ENCODE results near the gene ATG4B. TPM values are rescaled to one million over a fixed set of nuclear protein-coding genes. Genes with fewer than 3 reads are reported as not detected.

The ATG4B gene
- total and polyA plus RNA-seq, 2 of the 4 experiments (the other 2 are of a cell fraction), result 113 to 146 TPM

DNA sequence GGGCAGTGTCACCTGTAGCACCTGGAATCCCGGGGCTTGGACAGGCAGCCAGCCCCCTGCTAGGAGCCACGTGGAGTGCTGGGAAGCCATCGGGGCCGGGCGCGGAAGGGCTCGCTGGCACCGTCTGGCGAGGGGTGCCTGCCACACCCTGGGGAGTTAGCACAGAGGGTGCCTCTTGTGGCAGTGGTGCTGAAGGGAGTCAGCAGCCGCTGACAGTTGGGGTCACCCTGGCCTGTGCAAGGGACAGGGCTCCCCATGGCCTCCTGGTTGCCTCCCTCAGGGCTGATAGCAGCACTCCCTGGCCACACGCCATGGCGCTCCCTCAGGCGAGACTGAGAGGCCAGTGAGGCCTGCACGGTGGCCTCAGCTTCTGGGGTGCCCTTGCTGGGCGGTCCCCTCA is 83.1 kb downstream of the ATG4B start:
- H3K27ac ChIP-seq (ENCODE audit: insufficient read depth, low read length), result no peak overlapping the region
- H2BK20ac ChIP-seq (ENCODE audit: low read depth, low read length), result no peak overlapping the region
- H3K27me3 ChIP-seq (ENCODE audit: control insufficient read depth, insufficient read depth, low read length), result no peaks in the 10 kb centered on the region
- H3K56ac ChIP-seq (ENCODE audit: extremely low read depth, insufficient read depth, low read length), result no peak overlapping the region
- no peak for DNase-seq
- intact Hi-C loops (cut with micrococcal nuclease), result no loop called here
- H3K18ac ChIP-seq (ENCODE audit: low read depth, low read length), result no peak overlapping the region
- H2BK15ac ChIP-seq (ENCODE audit: low read depth, low read length), result no peak overlapping the region
- in situ Hi-C loops (cut with MboI; ENCODE audit: low sequenced_read_pairs), result no loop called here
- no peak for ATAC-seq (ENCODE audit: low read depth)
- no peaks in the 10 kb centered on the region for H3K4me1 ChIP-seq (ENCODE audit: control insufficient read depth, insufficient read depth, low read length)
- H3K23ac ChIP-seq (ENCODE audit: low read depth, low read length), result no peak overlapping the region
- no peak overlapping the region for H3K4ac ChIP-seq (ENCODE audit: low read depth, low read length)
- POLR2A ChIA-PET (ENCODE audit: unreplicated experiment), result no interaction called here
- no peak overlapping the region for H4K8ac ChIP-seq (ENCODE audit: low read depth in 2 of 2, low read length in 2 of 2)
- no peak overlapping the region for H2BK120ac ChIP-seq (ENCODE audit: low read depth, low read length)
- peaks cover 7% of the 10 kb centered on the region; the same call in 1 of the 2 replicates for H3K9me3 ChIP-seq (ENCODE audit: control insufficient read depth, insufficient read depth, low read length)
- no peak overlapping the region for H3K14ac ChIP-seq (replicated peaks; ENCODE audit: low read depth, low read length)
- no peak overlapping the region for H2AK5ac ChIP-seq (ENCODE audit: low read depth, low read length)
- no peak for TF ChIP-seq CHD1 (IDR thresholded peaks at IDR 0.05; ENCODE audit: low read depth, low read length)
- no peak for TF ChIP-seq MAZ (IDR thresholded peaks at IDR 0.05; ENCODE audit: borderline replicate concordance, low read depth, low read length)
- TF ChIP-seq RCOR1 (IDR thresholded peaks at IDR 0.05; ENCODE audit: insufficient replicate concordance, low read length), result no peak
- TF ChIP-seq NFE2L2 (IDR thresholded peaks at IDR 0.05; ENCODE audit: low read depth, low read length), result no peak
- TF ChIP-seq, protein P1, sequence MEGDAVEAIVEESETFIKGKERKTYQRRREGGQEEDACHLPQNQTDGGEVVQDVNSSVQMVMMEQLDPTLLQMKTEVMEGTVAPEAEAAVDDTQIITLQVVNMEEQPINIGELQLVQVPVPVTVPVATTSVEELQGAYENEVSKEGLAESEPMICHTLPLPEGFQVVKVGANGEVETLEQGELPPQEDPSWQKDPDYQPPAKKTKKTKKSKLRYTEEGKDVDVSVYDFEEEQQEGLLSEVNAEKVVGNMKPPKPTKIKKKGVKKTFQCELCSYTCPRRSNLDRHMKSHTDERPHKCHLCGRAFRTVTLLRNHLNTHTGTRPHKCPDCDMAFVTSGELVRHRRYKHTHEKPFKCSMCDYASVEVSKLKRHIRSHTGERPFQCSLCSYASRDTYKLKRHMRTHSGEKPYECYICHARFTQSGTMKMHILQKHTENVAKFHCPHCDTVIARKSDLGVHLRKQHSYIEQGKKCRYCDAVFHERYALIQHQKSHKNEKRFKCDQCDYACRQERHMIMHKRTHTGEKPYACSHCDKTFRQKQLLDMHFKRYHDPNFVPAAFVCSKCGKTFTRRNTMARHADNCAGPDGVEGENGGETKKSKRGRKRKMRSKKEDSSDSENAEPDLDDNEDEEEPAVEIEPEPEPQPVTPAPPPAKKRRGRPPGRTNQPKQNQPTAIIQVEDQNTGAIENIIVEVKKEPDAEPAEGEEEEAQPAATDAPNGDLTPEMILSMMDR (conservative IDR thresholded peaks at IDR 0.05; ENCODE audit: low read depth, low read length), result no peak
- TF ChIP-seq POLR2A (IDR thresholded peaks at IDR 0.05; ENCODE audit: low read depth, low read length), result no peak
- TF ChIP-seq, protein P2, sequence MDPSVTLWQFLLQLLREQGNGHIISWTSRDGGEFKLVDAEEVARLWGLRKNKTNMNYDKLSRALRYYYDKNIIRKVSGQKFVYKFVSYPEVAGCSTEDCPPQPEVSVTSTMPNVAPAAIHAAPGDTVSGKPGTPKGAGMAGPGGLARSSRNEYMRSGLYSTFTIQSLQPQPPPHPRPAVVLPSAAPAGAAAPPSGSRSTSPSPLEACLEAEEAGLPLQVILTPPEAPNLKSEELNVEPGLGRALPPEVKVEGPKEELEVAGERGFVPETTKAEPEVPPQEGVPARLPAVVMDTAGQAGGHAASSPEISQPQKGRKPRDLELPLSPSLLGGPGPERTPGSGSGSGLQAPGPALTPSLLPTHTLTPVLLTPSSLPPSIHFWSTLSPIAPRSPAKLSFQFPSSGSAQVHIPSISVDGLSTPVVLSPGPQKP (IDR thresholded peaks at IDR 0.05; ENCODE audit: borderline replicate concordance, low read depth, low read length), result no peak
- TF ChIP-seq SMC3 (IDR thresholded peaks at IDR 0.05; ENCODE audit: low read depth, low read length), result no peak
- no peak for TF ChIP-seq MXI1 (IDR thresholded peaks at IDR 0.05; ENCODE audit: borderline replicate concordance, low read depth, low read length)
- TF ChIP-seq CEBPB (IDR thresholded peaks at IDR 0.05; ENCODE audit: low read depth, low read length), result no peak
- no peak for TF ChIP-seq FOS (IDR thresholded peaks at IDR 0.05; ENCODE audit: low read depth, low read length)
- TF ChIP-seq, protein P3, sequence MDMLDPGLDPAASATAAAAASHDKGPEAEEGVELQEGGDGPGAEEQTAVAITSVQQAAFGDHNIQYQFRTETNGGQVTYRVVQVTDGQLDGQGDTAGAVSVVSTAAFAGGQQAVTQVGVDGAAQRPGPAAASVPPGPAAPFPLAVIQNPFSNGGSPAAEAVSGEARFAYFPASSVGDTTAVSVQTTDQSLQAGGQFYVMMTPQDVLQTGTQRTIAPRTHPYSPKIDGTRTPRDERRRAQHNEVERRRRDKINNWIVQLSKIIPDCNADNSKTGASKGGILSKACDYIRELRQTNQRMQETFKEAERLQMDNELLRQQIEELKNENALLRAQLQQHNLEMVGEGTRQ (IDR thresholded peaks at IDR 0.05; ENCODE audit: low read depth, low read length), result no peak
- TF ChIP-seq RFX5 (IDR thresholded peaks at IDR 0.05; ENCODE audit: low read depth, low read length), result no peak
- TF ChIP-seq BHLHE40 (IDR thresholded peaks at IDR 0.05; ENCODE audit: low read depth, low read length), result no peak
- no peak for TF ChIP-seq RAD21 (IDR thresholded peaks at IDR 0.05; ENCODE audit: low read length)
- no peak for TF ChIP-seq MAFK (IDR thresholded peaks at IDR 0.05; ENCODE audit: low read depth, low read length)
- peak overlapping the region; percentile 11 for H2AFZ ChIP-seq (replicated peaks; ENCODE audit: low read length, poor library complexity)
- dilution Hi-C loops (cut with HindIII; ENCODE audit: low sequenced_read_pairs, unreplicated experiment), result no loop called here
- BruUV-seq (replicated peaks), result no TSS peak
- H2AK9ac ChIP-seq (replicated peaks; ENCODE audit: low read depth, low read length, poor library complexity), result no peak overlapping the region
- H2BK5ac ChIP-seq (ENCODE audit: low read depth, low read length, poor library complexity, severe bottlenecking), result no peak overlapping the region
- H4K91ac ChIP-seq (ENCODE audit: insufficient read depth, low read depth, low read length), result no peak overlapping the region
- H4K5ac ChIP-seq (ENCODE audit: low read depth, low read length), result no peak overlapping the region
- no peak overlapping the region for H3K9ac ChIP-seq (ENCODE audit: low read depth, low read length)
- no peaks in the 10 kb centered on the region for H3K9me1 ChIP-seq (ENCODE audit: insufficient read depth, low read length)
- CTCF ChIA-PET, result no interaction called here
- WGBS, 2 experiments (ENCODE audit: extremely low coverage in 2 of 2, insufficient read length in 1 of 2), result 100% methylated on average over 1 of the region's 15 CpGs; no CpG with 5 or more reads in 1 of the 2 experiments
- no peaks in the 10 kb centered on the region; a peak in 1 of 4 replicates for H3K79me1 ChIP-seq (ENCODE audit: low read depth in 1 of 2, low read length in 2 of 2)
- peaks cover 47% of the 10 kb centered on the region for H3K36me3 ChIP-seq (ENCODE audit: control insufficient read depth, insufficient read depth, low read length)
- no peak overlapping the region for H3K4me2 ChIP-seq (ENCODE audit: low read depth, low read length)
- no peaks in the 10 kb centered on the region; the same call in 1 of the 2 replicates for H4K20me1 ChIP-seq (ENCODE audit: insufficient read depth, low read length)
- no peak overlapping the region for H3K4me3 ChIP-seq (ENCODE audit: insufficient read depth, low read depth, low read length)
